ENCODE measurements around the gene ASIC2. TPM values are rescaled to one million over a fixed set of nuclear protein-coding genes. Genes with fewer than 3 reads are reported as not detected.

Gene ASIC2
- total RNA-seq, 1 donor from 2014 or later, result not detected

DNA sequence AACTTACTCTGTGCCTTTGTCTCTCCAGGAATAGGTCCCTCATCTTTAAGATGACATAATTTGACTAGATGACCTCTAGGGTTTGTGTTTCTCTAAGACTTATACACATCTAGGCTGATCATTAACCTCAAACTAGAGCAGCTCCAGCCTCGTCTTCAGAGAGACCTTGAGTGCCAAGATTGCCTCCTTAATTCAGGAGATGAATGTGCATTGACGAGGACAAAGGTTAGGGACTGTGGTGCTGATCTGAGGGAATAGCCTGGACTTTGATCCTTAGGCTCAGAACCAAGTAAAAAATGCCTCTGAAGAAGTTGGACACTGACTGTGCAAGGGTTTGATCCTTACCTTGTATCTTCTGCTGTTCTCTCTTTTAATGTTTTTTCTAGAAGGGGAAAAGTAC lies 17.2 kb upstream of the ASIC2 start:
- H3K36me3 ChIP-seq, result no peaks in the 10 kb centered on the region
- H3K9me3 ChIP-seq, result no peaks in the 10 kb centered on the region
- H3K27ac ChIP-seq, result no peak overlapping the region
- no peaks in the 10 kb centered on the region for H3K4me1 ChIP-seq
- no peaks in the 10 kb centered on the region for H3K27me3 ChIP-seq
- H3K4me3 ChIP-seq, result no peak overlapping the region
- TF ChIP-seq, protein P1, sequence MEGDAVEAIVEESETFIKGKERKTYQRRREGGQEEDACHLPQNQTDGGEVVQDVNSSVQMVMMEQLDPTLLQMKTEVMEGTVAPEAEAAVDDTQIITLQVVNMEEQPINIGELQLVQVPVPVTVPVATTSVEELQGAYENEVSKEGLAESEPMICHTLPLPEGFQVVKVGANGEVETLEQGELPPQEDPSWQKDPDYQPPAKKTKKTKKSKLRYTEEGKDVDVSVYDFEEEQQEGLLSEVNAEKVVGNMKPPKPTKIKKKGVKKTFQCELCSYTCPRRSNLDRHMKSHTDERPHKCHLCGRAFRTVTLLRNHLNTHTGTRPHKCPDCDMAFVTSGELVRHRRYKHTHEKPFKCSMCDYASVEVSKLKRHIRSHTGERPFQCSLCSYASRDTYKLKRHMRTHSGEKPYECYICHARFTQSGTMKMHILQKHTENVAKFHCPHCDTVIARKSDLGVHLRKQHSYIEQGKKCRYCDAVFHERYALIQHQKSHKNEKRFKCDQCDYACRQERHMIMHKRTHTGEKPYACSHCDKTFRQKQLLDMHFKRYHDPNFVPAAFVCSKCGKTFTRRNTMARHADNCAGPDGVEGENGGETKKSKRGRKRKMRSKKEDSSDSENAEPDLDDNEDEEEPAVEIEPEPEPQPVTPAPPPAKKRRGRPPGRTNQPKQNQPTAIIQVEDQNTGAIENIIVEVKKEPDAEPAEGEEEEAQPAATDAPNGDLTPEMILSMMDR (IDR thresholded peaks at IDR 0.05), result no peak
- DNase-seq (ENCODE audit: low spot score in 2 of 2), result no peak
- intact Hi-C loops (cut with DNase I), result no loop called here

GRCh38 chr17:33303254-33303653 lies 10.2 kb upstream of the ASIC2 start:
- no peaks in the 10 kb centered on the region for H3K27me3 ChIP-seq
- TF ChIP-seq, protein P1 (IDR thresholded peaks at IDR 0.05), result no peak
- intact Hi-C loops (cut with DNase I), result no loop called here
- H3K4me3 ChIP-seq, result no peak overlapping the region
- no peaks in the 10 kb centered on the region for H3K36me3 ChIP-seq
- H3K9me3 ChIP-seq, result no peaks in the 10 kb centered on the region
- no peaks in the 10 kb centered on the region for H3K4me1 ChIP-seq
- no peak for DNase-seq (ENCODE audit: low spot score in 2 of 2)
- H3K27ac ChIP-seq, result no peak overlapping the region

DNA sequence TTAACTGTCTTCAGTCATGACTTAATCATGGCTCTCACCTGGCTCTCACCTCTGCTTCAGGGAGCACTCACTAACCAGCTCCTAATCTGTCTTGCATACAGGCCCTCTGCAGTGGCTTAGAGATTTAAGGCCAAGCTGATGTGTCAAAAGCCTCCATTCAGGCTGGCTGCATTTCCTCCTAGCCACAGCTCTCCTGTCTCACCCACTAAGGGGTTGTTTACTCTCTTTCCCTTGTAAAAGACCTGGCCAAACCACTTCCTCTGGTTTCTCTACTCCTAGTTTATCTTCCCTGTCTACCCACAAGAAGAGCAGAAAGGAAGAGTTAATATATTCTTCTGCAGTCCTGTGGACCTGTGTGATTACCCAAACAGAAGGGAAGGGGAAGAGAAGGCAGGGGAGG lies 9.3 kb upstream of the ASIC2 start:
- TF ChIP-seq, protein P1 (IDR thresholded peaks at IDR 0.05), result no peak

DNA sequence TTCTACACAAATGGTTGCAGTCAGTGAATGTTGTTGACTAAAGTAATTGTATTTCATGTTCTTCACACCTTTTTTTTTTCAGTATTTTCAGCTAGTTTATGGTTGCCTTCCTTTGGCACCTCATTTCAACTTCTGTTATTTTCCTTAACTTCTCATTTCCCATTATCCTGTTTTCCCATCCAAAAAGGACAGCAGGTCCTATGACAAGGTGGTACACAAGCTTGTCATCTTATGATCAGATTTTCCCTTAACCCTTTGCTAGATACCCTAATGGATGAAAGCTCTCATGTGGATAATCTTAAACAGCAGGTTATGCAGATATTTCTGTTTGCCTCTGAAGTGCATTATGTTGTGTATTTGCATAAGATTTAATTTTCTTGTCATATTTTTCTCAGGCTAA lies 7.1 kb upstream of the ASIC2 start:
- Histone ChIP-seq H3K9me3 (no peaks in the 10 kb centered on the region), H3K27me3 (no peaks in the 10 kb centered on the region), H3K36me3 (no peaks in the 10 kb centered on the region), H3K27ac (no peak overlapping the region), H3K4me3 (no peak overlapping the region), H3K4me1 (no peaks in the 10 kb centered on the region)
- no peak for DNase-seq (ENCODE audit: low spot score in 2 of 2)
- intact Hi-C loops (cut with DNase I), result no loop called here
- TF ChIP-seq, protein P1 (IDR thresholded peaks at IDR 0.05), result no peak

More for the DNA sequence above, 9.3 kb upstream of the ASIC2 start:
- Histone ChIP-seq H3K36me3 (no peaks in the 10 kb centered on the region), H3K4me3 (no peak overlapping the region), H3K9me3 (no peaks in the 10 kb centered on the region), H3K27me3 (no peaks in the 10 kb centered on the region), H3K27ac (no peak overlapping the region), H3K4me1 (no peaks in the 10 kb centered on the region)
- DNase-seq (ENCODE audit: low spot score in 2 of 2), result no peak
- intact Hi-C loops (cut with DNase I), result no loop called here

- Histone ChIP-seq H3K36me3 (no peaks in the 10 kb centered on the region), H3K9me3 (no peaks in the 10 kb centered on the region), H3K27ac (no peak overlapping the region), H3K4me3 (no peak overlapping the region), H3K27me3 (no peaks in the 10 kb centered on the region), H3K4me1 (no peaks in the 10 kb centered on the region)
- intact Hi-C loops (cut with DNase I), result no loop called here
- TF ChIP-seq, protein P1 (IDR thresholded peaks at IDR 0.05), result no peak
- DNase-seq (ENCODE audit: low spot score in 2 of 2), result no peak
These were observed 6.0 kb upstream of the ASIC2 start for GRCh38 chr17:33299115-33299514.

DNA sequence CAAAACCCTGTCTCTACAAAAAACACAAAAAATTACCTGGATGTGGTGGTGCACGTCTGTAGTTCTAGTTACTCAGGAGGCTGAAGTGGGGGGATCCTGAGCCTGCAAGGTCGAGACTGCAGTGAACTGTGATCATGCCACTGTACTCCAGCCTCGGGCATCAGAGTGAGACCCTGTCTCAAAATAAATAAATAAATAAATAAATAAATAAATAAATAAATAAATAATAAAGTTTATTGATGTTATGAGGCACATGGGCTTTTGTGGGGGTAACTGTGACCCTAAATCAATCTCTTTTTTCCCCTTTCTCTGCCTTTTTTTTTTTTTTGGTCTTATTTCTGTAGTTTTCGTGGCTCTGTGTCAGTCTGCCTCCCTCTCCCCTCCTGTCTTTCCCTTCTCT lies 4.5 kb upstream of the ASIC2 start:
- H3K4me1 ChIP-seq, result peaks cover 0 to 3% of the 10 kb centered on the region in 2 donors
- no peak overlapping the region for H3K4me3 ChIP-seq
- DNase-seq (ENCODE audit: low spot score in 2 of 2), result no peak
- intact Hi-C loops (cut with DNase I), result no loop called here
- H3K36me3 ChIP-seq, result no peaks in the 10 kb centered on the region
- no peak overlapping the region for H3K27ac ChIP-seq
- H3K9me3 ChIP-seq, result no peaks in the 10 kb centered on the region
- peaks cover 10% of the 10 kb centered on the region for H3K27me3 ChIP-seq
- TF ChIP-seq, protein P1 (IDR thresholded peaks at IDR 0.05), result no peak

All from ascending aorta (tissue), 2 donors.